Measurements from ENCODE around the gene SLC22A17. TPM values are rescaled to one million over a fixed set of nuclear protein-coding genes. Genes with fewer than 3 reads are reported as not detected.

The SLC22A17 gene
- total RNA-seq, 4 donors from 2014 or later: 55.9 to 91.0 (median 58.3) TPM

GRCh38 chr14:23300687-23301223 lies 51.9 kb downstream of the SLC22A17 start:
- no peaks in the 10 kb centered on the region for H3K27me3 ChIP-seq
- no peak for DNase-seq (ENCODE audit: low spot score in 2 of 2)
- H3K36me3 ChIP-seq: peaks cover 0 to 26% (median 0%) of the 10 kb centered on the region in 3 donors
- H3K9me3 ChIP-seq: no peaks in the 10 kb centered on the region
- TF ChIP-seq, protein P1, sequence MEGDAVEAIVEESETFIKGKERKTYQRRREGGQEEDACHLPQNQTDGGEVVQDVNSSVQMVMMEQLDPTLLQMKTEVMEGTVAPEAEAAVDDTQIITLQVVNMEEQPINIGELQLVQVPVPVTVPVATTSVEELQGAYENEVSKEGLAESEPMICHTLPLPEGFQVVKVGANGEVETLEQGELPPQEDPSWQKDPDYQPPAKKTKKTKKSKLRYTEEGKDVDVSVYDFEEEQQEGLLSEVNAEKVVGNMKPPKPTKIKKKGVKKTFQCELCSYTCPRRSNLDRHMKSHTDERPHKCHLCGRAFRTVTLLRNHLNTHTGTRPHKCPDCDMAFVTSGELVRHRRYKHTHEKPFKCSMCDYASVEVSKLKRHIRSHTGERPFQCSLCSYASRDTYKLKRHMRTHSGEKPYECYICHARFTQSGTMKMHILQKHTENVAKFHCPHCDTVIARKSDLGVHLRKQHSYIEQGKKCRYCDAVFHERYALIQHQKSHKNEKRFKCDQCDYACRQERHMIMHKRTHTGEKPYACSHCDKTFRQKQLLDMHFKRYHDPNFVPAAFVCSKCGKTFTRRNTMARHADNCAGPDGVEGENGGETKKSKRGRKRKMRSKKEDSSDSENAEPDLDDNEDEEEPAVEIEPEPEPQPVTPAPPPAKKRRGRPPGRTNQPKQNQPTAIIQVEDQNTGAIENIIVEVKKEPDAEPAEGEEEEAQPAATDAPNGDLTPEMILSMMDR (IDR thresholded peaks at IDR 0.05): no peak
- TF ChIP-seq EP300 (IDR thresholded peaks at IDR 0.05): no peak
- TF ChIP-seq POLR2A (IDR thresholded peaks at IDR 0.05): no peak
- H3K27ac ChIP-seq: peak overlapping the region; percentile 97 to 100 (median 98)
- H3K4me3 ChIP-seq: peak overlapping the region; percentile 59 to 95 (median 65)
- 3 to 6% methylated on average over 13 of the region's 13 CpGs for WGBS, 2 donors
- peaks cover under 1 to 47% (median 21%) of the 10 kb centered on the region in 4 donors for H3K4me1 ChIP-seq

DNA sequence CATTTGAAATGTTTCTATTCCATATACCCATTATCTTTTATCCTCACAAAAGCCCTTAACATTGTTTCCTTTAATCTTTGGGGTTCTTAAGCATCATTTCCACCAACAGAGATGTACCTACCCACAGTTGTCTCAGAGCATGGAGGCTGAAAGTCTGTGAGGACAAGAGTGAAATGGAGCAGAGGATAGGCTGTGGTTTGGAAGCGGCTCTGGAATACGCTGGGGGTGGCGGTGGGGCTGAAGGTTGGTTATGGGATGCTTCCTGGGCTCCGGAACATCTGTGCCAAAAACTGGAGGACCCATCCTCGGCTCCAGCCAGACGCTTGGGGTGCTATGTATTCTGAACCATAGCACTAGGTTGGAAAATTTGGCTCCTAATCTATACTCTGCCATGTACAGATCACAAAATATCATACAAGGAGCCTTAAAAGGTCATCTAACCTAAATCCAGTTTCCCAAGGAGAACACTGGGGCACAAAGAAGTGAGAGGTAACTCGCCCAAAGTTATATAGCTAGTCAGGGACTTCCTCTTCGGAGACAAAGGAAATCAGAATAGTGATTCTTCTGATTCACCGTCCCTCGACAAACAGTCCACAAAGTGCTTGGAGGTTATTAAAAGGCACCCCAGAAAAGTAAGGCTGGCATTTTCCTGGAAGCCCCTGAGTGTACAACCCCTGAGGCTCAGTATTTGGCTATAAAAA lies 52.6 kb downstream of the SLC22A17 start:
- Histone ChIP-seq H3K36me3 (peaks cover 0 to 26% (median 0%) of the 10 kb centered on the region in 3 donors), H3K4me3 (peak overlapping the region; percentile 59 to 95 (median 65)), H3K27ac (peak overlapping the region; percentile 97 to 100 (median 98)), H3K27me3 (no peaks in the 10 kb centered on the region), H3K9me3 (no peaks in the 10 kb centered on the region), H3K4me1 (peaks cover 0 to 45% (median 20%) of the 10 kb centered on the region in 4 donors)
- WGBS, 2 donors: 63 to 65% methylated on average over 10 of the region's 10 CpGs
- TF ChIP-seq POLR2A (IDR thresholded peaks at IDR 0.05): no peak
- TF ChIP-seq, protein P1 (IDR thresholded peaks at IDR 0.05): no peak
- no peak for TF ChIP-seq EP300 (IDR thresholded peaks at IDR 0.05)
- DNase-seq (ENCODE audit: low spot score in 2 of 2): no peak

DNA sequence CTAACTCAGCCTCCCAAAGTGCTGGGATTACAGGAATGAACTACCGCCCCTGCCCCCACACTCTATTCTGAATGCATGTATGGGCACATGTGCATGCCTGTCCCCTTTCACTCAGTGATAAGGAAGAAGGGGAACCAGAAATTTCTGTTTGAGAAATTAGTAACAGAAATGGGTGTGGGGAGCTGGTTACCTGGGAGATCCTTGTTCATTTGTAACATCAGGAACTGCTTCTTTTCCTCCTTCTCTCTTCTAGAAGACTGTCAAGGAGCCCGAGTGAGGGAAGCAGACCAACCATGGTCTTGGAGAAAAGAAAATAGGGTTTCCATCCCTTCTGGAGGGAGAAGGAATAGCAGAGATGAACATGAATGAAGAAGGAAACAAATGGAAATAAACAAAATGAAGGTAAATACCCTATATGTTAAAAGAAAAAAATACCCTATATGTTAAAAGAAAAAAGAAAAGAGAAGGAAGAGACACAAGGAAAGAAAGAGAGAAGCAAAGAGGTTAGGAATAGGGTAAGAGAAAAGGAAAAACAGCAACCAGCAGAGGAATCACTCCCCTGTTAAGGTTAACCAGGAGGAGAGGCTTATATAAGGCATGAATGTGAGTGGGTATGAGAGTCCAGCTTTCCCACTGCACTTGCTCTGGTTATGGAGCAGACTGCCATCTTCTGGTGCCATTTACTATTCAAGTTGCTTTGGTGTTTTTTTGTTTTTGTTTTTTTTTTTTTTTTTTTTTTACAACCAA lies 53.3 kb downstream of the SLC22A17 start:
- Histone ChIP-seq H3K27me3 (no peaks in the 10 kb centered on the region), H3K36me3 (peaks cover 0 to 26% (median 0%) of the 10 kb centered on the region in 3 donors), H3K27ac (peak overlapping the region in 3 of 4 donors; percentile 24 to 100 (median 97)), H3K4me3 (no peak overlapping the region), H3K4me1 (peaks cover 0 to 52% (median 24%) of the 10 kb centered on the region in 4 donors), H3K9me3 (no peaks in the 10 kb centered on the region)
- 72 to 87% methylated on average over 2 of the region's 2 CpGs for WGBS, 2 donors
- DNase-seq (ENCODE audit: low spot score in 2 of 2): no peak
- TF ChIP-seq, protein P1 (IDR thresholded peaks at IDR 0.05): peak in 2 of 5 experiments; percentile 13 to 17
- TF ChIP-seq EP300 (IDR thresholded peaks at IDR 0.05): no peak

DNA sequence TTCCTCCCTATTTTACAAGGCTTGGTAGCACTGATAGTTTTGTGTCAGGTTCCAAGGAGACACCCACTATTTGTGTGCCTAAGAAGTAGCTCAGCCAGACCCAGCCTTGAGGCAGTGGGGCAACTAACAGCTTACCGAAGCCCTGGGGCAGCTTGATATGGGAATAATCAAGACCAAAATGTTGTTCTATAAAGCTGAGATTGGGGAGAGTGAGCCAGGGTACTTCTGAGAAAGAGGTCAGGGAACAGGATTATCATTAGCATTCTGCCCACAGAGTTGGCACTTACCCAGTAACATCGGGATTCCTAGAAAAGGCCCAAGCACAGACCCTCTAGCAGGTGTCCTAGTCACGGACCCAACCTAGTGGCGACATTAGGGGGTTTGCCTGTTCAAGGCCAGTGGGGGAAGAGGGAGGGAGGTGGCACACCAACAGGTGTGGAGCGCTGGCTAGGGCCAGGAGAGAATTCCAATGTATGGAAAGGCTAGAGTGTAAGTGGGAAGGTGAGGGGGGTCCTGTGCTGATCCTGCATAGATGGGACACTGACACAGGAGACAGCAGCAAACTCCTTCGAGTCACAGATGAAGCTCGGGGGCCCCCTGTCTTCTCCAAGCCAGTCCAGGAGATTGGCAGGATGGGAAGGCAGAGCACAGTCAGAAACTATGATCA lies 54.9 kb downstream of the SLC22A17 start:
- WGBS, 2 donors: 83 to 89% methylated on average over 7 of the region's 7 CpGs
- H3K27ac ChIP-seq: peak overlapping the region in 2 of 4 donors; percentile 97 to 100
- no peak for DNase-seq (ENCODE audit: low spot score in 2 of 2)
- TF ChIP-seq EP300 (IDR thresholded peaks at IDR 0.05) (no peak), POLR2A (IDR thresholded peaks at IDR 0.05) (no peak)
- TF ChIP-seq, protein P1 (IDR thresholded peaks at IDR 0.05): no peak
- no peak overlapping the region for H3K4me3 ChIP-seq
- H3K4me1 ChIP-seq: peaks cover 0 to 50% (median 23%) of the 10 kb centered on the region in 4 donors
- peaks cover 0 to 26% (median 0%) of the 10 kb centered on the region in 3 donors for H3K36me3 ChIP-seq
- H3K27me3 ChIP-seq: no peaks in the 10 kb centered on the region
- no peaks in the 10 kb centered on the region for H3K9me3 ChIP-seq

Data from tibial nerve (tissue), 4 donors.